ENCODE results near the gene PAQR9. TPM values are rescaled to one million over a fixed set of nuclear protein-coding genes. Genes with fewer than 3 reads are reported as not detected.

The PAQR9 gene
- total and polyA plus RNA-seq, 7 experiments from 2014 or later, result not detected

DNA sequence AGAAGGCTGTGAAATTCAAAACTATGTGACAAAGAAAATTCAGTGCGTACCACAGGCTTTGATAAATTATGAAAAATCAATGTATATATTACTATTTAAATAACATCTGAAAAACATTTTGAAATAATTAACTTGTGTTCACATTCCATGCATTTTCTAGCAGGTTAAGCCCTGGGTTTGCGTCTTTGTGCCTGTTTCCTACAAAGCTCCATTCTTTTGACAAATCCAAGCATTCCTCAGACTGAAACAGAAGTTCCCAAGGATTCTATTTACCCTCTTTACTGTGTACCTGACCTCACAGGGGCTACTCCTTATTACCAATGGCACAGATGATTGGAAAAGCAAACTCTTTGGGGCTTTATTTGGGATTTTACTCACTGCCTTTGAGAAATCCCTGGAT is 1.9 kb downstream of the PAQR9 start:
- Histone ChIP-seq H3K9me3 (ENCODE audit: control insufficient read depth in 2 of 3, low read length in 3 of 3) (no peaks in the 10 kb centered on the region), H3K36me3 (ENCODE audit: control insufficient read depth in 2 of 3, insufficient read depth in 3 of 3, low read length in 3 of 3) (no peaks in the 10 kb centered on the region), H3K27me3 (ENCODE audit: control insufficient read depth in 2 of 2, insufficient read depth in 2 of 2, low read length in 2 of 2) (peaks cover 6 to 16% of the 10 kb centered on the region in 2 donors), H3K4me1 (ENCODE audit: control insufficient read depth in 2 of 2, insufficient read depth in 2 of 2, low read length in 2 of 2) (no peaks in the 10 kb centered on the region), H3K27ac (ENCODE audit: low read depth, low read length) (no peak overlapping the region), H3K4me3 (ENCODE audit: low read length) (no peak overlapping the region)
- H3K27ac Mint-ChIP-seq, result no peak overlapping the region
- POLR2A ChIA-PET, result no interaction called here
- no peak for DNase-seq
- peaks cover 63 to 84% (median 70%) of the 10 kb centered on the region in 5 donors for H3K27me3 Mint-ChIP-seq
- H3K9me3 Mint-ChIP-seq, result peaks cover 0 to 3% (median 0%) of the 10 kb centered on the region in 11 donors
- intact Hi-C loops (cut with micrococcal nuclease), result no loop called here
- no peak for ATAC-seq
- H3K4me1 Mint-ChIP-seq, result peaks cover 6 to 20% (median 18%) of the 10 kb centered on the region in 7 donors
- CTCF ChIA-PET, result no interaction called here
- H3K36me3 Mint-ChIP-seq, result peaks cover 0 to 9% (median 0%) of the 10 kb centered on the region in 5 donors
- peak overlapping the region in 7 of 10 donors; percentile 8 to 89 (median 67) for H3K4me3 Mint-ChIP-seq

DNA sequence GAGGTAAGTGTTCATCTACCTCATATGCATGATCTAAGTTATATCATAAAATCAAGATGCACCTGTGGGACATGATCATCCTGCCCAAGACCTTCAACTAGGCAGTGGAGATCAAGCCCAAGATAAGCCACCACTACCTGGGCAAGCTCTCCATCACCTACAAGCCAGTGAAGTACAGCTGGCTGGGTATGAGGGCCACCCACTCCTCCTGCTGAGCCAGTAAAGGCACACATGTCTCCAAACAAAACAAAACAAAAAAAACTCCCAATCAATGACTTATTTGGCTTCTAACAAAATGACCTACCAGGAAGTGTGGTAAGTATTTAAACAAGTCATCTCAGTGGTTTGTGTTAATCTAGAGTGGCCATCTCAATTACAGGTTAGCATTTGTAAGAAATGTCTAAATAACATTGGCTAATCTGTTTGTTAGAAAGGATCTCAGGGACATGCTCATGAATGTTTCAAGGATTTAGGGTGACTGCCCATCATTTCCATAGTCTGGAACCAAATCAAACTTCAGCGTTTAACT is 3.1 kb downstream of the PAQR9 start:
- no peaks in the 10 kb centered on the region for H3K4me1 ChIP-seq (ENCODE audit: control insufficient read depth in 2 of 2, insufficient read depth in 2 of 2, low read length in 2 of 2)
- H3K9me3 ChIP-seq (ENCODE audit: control insufficient read depth in 2 of 3, low read length in 3 of 3), result no peaks in the 10 kb centered on the region
- no peak overlapping the region for H3K4me3 Mint-ChIP-seq
- intact Hi-C loops (cut with micrococcal nuclease), result no loop called here
- peaks cover 6 to 16% of the 10 kb centered on the region in 2 donors for H3K27me3 ChIP-seq (ENCODE audit: control insufficient read depth in 2 of 2, insufficient read depth in 2 of 2, low read length in 2 of 2)
- peaks cover 59 to 81% (median 61%) of the 10 kb centered on the region in 5 donors for H3K27me3 Mint-ChIP-seq
- peaks cover 6 to 20% (median 18%) of the 10 kb centered on the region in 7 donors for H3K4me1 Mint-ChIP-seq
- no peak overlapping the region for H3K4me3 ChIP-seq (ENCODE audit: low read length)
- no peak overlapping the region for H3K27ac ChIP-seq (ENCODE audit: low read depth, low read length)
- H3K36me3 ChIP-seq (ENCODE audit: control insufficient read depth in 2 of 3, insufficient read depth in 3 of 3, low read length in 3 of 3), result no peaks in the 10 kb centered on the region
- ChIA-PET POLR2A (no interaction called here), CTCF (no interaction called here)
- no peak overlapping the region for H3K27ac Mint-ChIP-seq
- DNase-seq (no peak), ATAC-seq (no peak)
- H3K36me3 Mint-ChIP-seq, result peaks cover 0 to 9% (median 0%) of the 10 kb centered on the region in 5 donors
- H3K9me3 Mint-ChIP-seq, result peaks cover 0 to 3% (median 0%) of the 10 kb centered on the region in 11 donors

DNA sequence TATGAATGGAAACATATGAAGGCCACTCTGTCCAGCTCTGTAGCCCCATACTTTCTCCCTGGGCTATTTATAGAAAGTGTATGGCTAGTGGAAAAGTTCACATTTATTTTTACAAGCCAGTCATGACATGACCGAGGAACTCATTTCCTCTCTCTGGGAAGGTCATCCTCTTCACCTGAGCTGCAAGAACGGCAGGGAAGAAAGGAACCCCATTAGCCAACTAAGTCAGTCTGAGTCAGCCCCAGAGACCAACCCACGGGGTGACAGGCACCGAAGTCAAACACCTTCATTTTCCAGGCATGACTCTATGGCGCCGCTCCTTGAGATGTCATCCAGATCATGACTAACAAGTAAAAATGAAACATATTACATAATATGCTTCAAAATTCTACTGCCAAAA is 4.8 kb downstream of the PAQR9 start:
- peak in 1 of 9 donors; percentile 26 for DNase-seq
- Mint-ChIP-seq H3K9me3 (peaks cover 0 to 2% (median 0%) of the 10 kb centered on the region in 11 donors), H3K27ac (no peak overlapping the region), H3K36me3 (peaks cover 0 to 5% (median 0%) of the 10 kb centered on the region in 5 donors), H3K27me3 (peaks cover 48 to 77% (median 62%) of the 10 kb centered on the region in 5 donors), H3K4me3 (no peak overlapping the region), H3K4me1 (peaks cover 3 to 14% (median 13%) of the 10 kb centered on the region in 7 donors)
- Histone ChIP-seq H3K4me1 (ENCODE audit: control insufficient read depth in 2 of 2, insufficient read depth in 2 of 2, low read length in 2 of 2) (no peaks in the 10 kb centered on the region), H3K9me3 (ENCODE audit: control insufficient read depth in 2 of 3, low read length in 3 of 3) (no peaks in the 10 kb centered on the region), H3K27me3 (ENCODE audit: control insufficient read depth in 2 of 2, insufficient read depth in 2 of 2, low read length in 2 of 2) (peaks cover 6 to 16% of the 10 kb centered on the region in 2 donors), H3K36me3 (ENCODE audit: control insufficient read depth in 2 of 3, insufficient read depth in 3 of 3, low read length in 3 of 3) (no peaks in the 10 kb centered on the region), H3K4me3 (ENCODE audit: low read length) (no peak overlapping the region), H3K27ac (ENCODE audit: low read depth, low read length) (no peak overlapping the region)
- intact Hi-C loops (cut with micrococcal nuclease), result no loop called here
- CTCF ChIA-PET, result no interaction called here
- POLR2A ChIA-PET, result interaction anchor here (0.8 kb wide), 1 partner anchor 9 kb away, joined by 3 read pairs; no protein-coding TSS in a partner anchor
- ATAC-seq, result no peak

DNA sequence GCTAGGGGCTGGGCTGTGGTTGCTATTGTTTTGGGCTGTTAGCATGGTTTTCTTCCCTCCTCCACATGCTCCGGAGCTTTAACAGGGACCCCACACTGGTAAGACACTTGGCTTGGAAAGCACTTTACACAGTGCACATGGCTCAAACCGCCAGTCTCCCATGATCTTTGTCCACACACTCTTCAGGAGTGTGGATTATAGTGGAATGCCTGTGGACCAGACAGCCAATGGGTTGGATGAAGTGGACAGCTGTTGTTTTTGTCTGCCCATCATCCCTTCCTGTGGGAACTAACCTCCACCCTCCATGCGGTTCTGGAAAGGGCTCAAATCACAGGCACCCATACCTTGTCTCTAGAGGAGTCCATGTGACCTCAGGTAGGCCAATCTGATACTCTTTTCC is 10.0 kb downstream of the PAQR9 start:
- no peaks in the 10 kb centered on the region for H3K36me3 ChIP-seq (ENCODE audit: control insufficient read depth in 2 of 3, insufficient read depth in 3 of 3, low read length in 3 of 3)
- no peak for DNase-seq
- H3K4me1 ChIP-seq (ENCODE audit: control insufficient read depth in 2 of 2, insufficient read depth in 2 of 2, low read length in 2 of 2), result no peaks in the 10 kb centered on the region
- ChIA-PET CTCF (interaction anchor here (0.6 kb wide), 1 partner anchor 251 kb away, joined by 3 read pairs; no protein-coding TSS in a partner anchor), POLR2A (no interaction called here)
- no peak overlapping the region for H3K27ac ChIP-seq (ENCODE audit: low read depth, low read length)
- no peaks in the 10 kb centered on the region for H3K4me1 Mint-ChIP-seq
- intact Hi-C loops (cut with micrococcal nuclease), result no loop called here
- H3K9me3 Mint-ChIP-seq, result peaks cover 0 to 2% (median 0%) of the 10 kb centered on the region in 11 donors
- H3K27ac Mint-ChIP-seq, result no peak overlapping the region
- H3K9me3 ChIP-seq (ENCODE audit: control insufficient read depth in 2 of 3, low read length in 3 of 3), result no peaks in the 10 kb centered on the region
- no peak for ATAC-seq
- peaks cover 38 to 75% (median 50%) of the 10 kb centered on the region in 5 donors for H3K27me3 Mint-ChIP-seq
- H3K36me3 Mint-ChIP-seq, result no peaks in the 10 kb centered on the region
- no peak overlapping the region for H3K4me3 ChIP-seq (ENCODE audit: low read length)
- H3K27me3 ChIP-seq (ENCODE audit: control insufficient read depth in 2 of 2, insufficient read depth in 2 of 2, low read length in 2 of 2), result peaks cover 0 to 7% of the 10 kb centered on the region in 2 donors
- H3K4me3 Mint-ChIP-seq, result no peak overlapping the region

DNA sequence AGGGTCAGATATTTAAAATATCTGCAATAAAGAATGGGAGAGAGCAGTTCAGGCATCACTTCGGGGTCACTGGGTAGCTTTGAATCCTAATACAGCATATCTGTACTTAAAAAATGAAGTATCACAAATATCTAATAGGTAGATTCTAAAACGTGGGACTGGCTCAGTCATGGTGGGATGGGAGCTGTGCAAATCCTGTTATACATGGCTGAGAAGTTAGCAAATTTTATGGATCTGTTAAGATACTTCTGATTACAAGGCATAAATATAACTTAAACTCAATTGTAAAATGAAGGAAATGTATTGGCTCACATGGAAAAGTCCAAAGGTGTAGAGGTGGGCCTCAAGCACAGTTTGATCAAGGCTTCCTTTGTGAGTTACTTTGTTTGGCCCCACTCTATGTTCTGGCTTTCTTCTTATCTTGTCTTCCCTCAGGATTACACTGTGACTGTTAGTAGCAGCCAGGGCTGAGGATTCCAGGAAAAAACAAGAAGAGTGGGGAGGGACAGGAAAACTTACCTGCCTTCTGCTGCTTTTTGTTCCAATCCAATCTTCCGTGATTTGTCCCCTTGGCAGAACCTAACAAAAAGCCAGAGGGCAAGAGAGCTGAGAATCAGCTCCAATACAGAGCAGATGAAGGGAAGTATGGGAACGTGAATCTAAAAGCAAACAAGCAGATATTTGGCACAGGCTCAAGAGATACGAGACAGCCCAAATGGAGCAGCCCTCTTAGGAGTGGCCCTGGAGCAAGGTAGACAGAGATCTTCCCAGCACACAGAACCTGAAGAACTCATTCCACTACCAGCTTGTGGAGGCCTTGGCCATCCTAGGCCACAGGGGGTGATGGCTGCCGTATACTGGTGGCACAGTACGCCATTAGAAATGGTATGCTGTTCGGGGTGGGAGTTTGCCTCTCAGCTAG is 10.9 kb downstream of the PAQR9 start:
- Mint-ChIP-seq H3K9me3 (peaks cover 0 to 2% (median 0%) of the 10 kb centered on the region in 11 donors), H3K4me1 (peaks cover 0 to 4% (median 0%) of the 10 kb centered on the region in 7 donors), H3K27ac (no peak overlapping the region), H3K27me3 (peaks cover 43 to 76% (median 54%) of the 10 kb centered on the region in 5 donors), H3K4me3 (no peak overlapping the region), H3K36me3 (no peaks in the 10 kb centered on the region)
- Histone ChIP-seq H3K4me1 (ENCODE audit: control insufficient read depth in 2 of 2, insufficient read depth in 2 of 2, low read length in 2 of 2) (no peaks in the 10 kb centered on the region), H3K27ac (ENCODE audit: low read depth, low read length) (no peak overlapping the region), H3K4me3 (ENCODE audit: low read length) (no peak overlapping the region), H3K36me3 (ENCODE audit: control insufficient read depth in 2 of 3, insufficient read depth in 3 of 3, low read length in 3 of 3) (no peaks in the 10 kb centered on the region), H3K9me3 (ENCODE audit: control insufficient read depth in 2 of 3, low read length in 3 of 3) (no peaks in the 10 kb centered on the region), H3K27me3 (ENCODE audit: control insufficient read depth in 2 of 2, insufficient read depth in 2 of 2, low read length in 2 of 2) (no peaks in the 10 kb centered on the region)
- CTCF ChIA-PET, result no interaction called here
- DNase-seq, result no peak
- ATAC-seq, result no peak
- intact Hi-C loops (cut with micrococcal nuclease), result no loop called here
- POLR2A ChIA-PET, result no interaction called here

DNA sequence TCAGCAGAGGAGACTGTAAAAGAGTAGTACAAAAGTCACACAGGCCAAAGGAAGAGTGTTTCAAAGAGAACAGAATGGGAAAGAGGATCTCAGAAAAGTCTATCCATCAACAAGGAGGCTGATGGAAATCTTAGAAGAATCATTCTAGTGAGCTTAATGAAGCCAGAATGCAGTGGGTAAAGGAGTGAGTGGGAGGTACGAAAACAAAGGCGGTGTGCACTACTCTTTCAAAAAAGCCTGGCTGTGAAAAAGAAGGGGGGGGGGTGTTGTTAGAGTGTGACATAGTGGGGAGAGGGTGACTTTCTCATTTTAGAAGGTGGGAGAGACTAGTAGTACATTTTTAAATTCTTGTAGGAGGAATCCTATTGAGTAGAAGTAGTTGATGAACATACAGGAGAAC is 11.7 kb downstream of the PAQR9 start:
- Mint-ChIP-seq H3K4me1 (peaks cover 0 to 8% (median 4%) of the 10 kb centered on the region in 7 donors), H3K36me3 (peaks cover 0 to 3% (median 0%) of the 10 kb centered on the region in 5 donors), H3K27me3 (peaks cover 44 to 73% (median 53%) of the 10 kb centered on the region in 5 donors), H3K9me3 (peaks cover 0 to 2% (median 0%) of the 10 kb centered on the region in 11 donors), H3K4me3 (no peak overlapping the region), H3K27ac (no peak overlapping the region)
- no peak for ATAC-seq
- ChIA-PET POLR2A (no interaction called here), CTCF (no interaction called here)
- intact Hi-C loops (cut with micrococcal nuclease), result no loop called here
- Histone ChIP-seq H3K27me3 (ENCODE audit: control insufficient read depth in 2 of 2, insufficient read depth in 2 of 2, low read length in 2 of 2) (no peaks in the 10 kb centered on the region), H3K27ac (ENCODE audit: low read depth, low read length) (no peak overlapping the region), H3K4me3 (ENCODE audit: low read length) (no peak overlapping the region), H3K36me3 (ENCODE audit: control insufficient read depth in 2 of 3, insufficient read depth in 3 of 3, low read length in 3 of 3) (no peaks in the 10 kb centered on the region), H3K9me3 (ENCODE audit: control insufficient read depth in 2 of 3, low read length in 3 of 3) (no peaks in the 10 kb centered on the region), H3K4me1 (ENCODE audit: control insufficient read depth in 2 of 2, insufficient read depth in 2 of 2, low read length in 2 of 2) (no peaks in the 10 kb centered on the region)
- no peak for DNase-seq
